Pancreas (tissue), 10 donors: Measurements from ENCODE around the gene PRRT3. TPM values are rescaled to one million over a fixed set of nuclear protein-coding genes. Genes with fewer than 3 reads are reported as not detected.

Experiments used
- ATAC-seq, 4 donors: fragments of 200-7000 bp; cut with Tn5 transposase; one replicate each; pipeline versions ENCODE4 v1.8.0 to v1.9.1; 2020; ENCODE audit warnings: mild to moderate bottlenecking in 4 of 4, moderate library complexity in 4 of 4
- DNase-seq, 6 donors: peaks; one replicate each; pipeline ENCODE4 v3.0.0-alpha.2; 2020
- FAIRE-seq: peaks from 2 replicates; lab custom pipeline; 2012; peaks lifted over from hg19 to GRCh38; lab: Jason Lieb, UNC
- H3K27ac ChIP-seq, 4 donors: fragments of 200-600 bp; sonication (generic); 1 replicate in 3 of 4; 2 replicates in 1 of 4; pipeline versions ENCODE4 v1.5.0 to v1.8.0; 2020
- H3K27me3 ChIP-seq, 4 donors: fragments of 200-600 bp; one replicate each; pipeline ENCODE4 v1.8.0; 2021
- H3K36me3 ChIP-seq, 3 donors: fragments of 200-600 bp; sonication (generic) in 1 of 3; one replicate each; pipeline versions ENCODE4 v1.5.0 to v1.8.0; 2020 to 2021
- H3K4me1 ChIP-seq, 3 donors: fragments of 200-600 bp; one replicate each; pipeline ENCODE4 v1.8.0; 2021
- H3K4me3 ChIP-seq, 4 donors: fragments of 200-600 bp; sonication (generic) in 2 of 4; one replicate each; pipeline versions ENCODE4 v1.5.0 to v1.8.0; 2020 to 2021
- H3K9me3 ChIP-seq, 4 donors: fragments of 200-600 bp; one replicate each; pipeline ENCODE4 v1.8.0; 2021
- WGBS, 2 donors: extraction: QIAGEN DNeasy Blood & Tissue Kit; methylation state at CpG; one replicate each; pipeline ENCODE4 v1.1.7; 2013; 5-methylcytosine and 5-hydroxymethylcytosine counted together
- intact Hi-C, 3 donors: fragments of 100-400 bp; cut with DNase I; formaldehyde crosslinking; loops; one replicate each; pipeline versions ENCODE4 v1.11.1 to v1.14.2; 2022
- polyA plus RNA-seq, 2 donors: library from polyadenylated mRNA; stranded (reverse); fragments of 200-250 nt; gene quantifications; one replicate each; pipeline ENCODE4 v1.2.3, GENCODE V29; 2013
- total RNA-seq, 6 donors: library from RNA; stranded (reverse); fragmentation: NEBNext Ultra II Directional in 4 of 6; extraction: Animal tissue kit (Norgen Biotek cat#: 25700) in 4 of 6; gene quantifications; one replicate each; pipeline versions ENCODE4 v1.2.1 to v1.2.4, GENCODE V29; 2021 to 2023
- TF ChIP-seq, protein P1 (sequence below), 4 donors: fragments of 200-600 bp; sonication (generic) in 3 of 4; IDR thresholded peaks; one replicate each; pipeline versions ENCODE4 v1.5.0 to v1.8.0; 2021; ENCODE audit warnings: antibody characterized with exemption in 4 of 4
- donor health status: healthy with polysubstance abuse.
- donor health status: DM: no; HTN: no; CAD: no; lungs with moderate emphysema.
- donor health status: DM: no; HTN: no; CAD: no.
- donor health status: control.
- donor health status: control.
- donor health status: Bipolar disorder and iron deficiency.
- donor health status: DM: yes; HTN: yes; CAD: no.
- donor health status: DM: no; HTN: no; CAD: no.
- donor health status: DM: no; HTN: no; CAD: no.
- donor health status: DM: yes; HTN: yes; CAD: no.

Gene PRRT3
- total and polyA plus RNA-seq, 8 donors: 1.2 to 5.1 (median 2.0) TPM

DNA sequence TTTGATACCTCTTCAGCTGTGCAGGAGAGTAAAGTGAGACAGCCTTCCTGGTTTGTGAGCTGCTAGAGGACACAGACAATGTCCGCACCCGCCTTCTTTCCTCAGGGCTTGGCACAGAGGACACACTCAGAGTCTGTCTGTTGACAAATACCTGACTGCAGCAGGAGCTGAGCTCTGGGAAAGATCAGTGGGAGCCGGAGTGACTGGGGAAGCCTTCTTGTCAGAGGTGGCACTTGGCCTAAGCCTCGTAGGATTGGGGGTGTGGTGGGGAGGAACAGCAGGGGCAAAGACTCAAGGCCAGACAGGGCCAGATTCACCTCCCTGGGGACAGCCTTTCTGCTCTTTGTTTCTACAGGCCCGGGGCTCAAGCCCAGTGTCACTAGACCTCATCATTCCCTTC is 38.6 kb downstream of the PRRT3 start:
- Histone ChIP-seq H3K9me3 (no peaks in the 10 kb centered on the region), H3K4me3 (no peak overlapping the region), H3K36me3 (peaks cover 0 to 7% (median 0%) of the 10 kb centered on the region in 3 donors), H3K4me1 (peaks cover 17 to 24% (median 23%) of the 10 kb centered on the region in 3 donors), H3K27me3 (no peaks in the 10 kb centered on the region), H3K27ac (no peak overlapping the region)
- intact Hi-C loops: no loop called here
- FAIRE-seq (no peak), ATAC-seq (no peak), DNase-seq (no peak)
- 61 to 66% methylated on average over 5 of the region's 5 CpGs for WGBS, 2 donors
- TF ChIP-seq, protein P1, sequence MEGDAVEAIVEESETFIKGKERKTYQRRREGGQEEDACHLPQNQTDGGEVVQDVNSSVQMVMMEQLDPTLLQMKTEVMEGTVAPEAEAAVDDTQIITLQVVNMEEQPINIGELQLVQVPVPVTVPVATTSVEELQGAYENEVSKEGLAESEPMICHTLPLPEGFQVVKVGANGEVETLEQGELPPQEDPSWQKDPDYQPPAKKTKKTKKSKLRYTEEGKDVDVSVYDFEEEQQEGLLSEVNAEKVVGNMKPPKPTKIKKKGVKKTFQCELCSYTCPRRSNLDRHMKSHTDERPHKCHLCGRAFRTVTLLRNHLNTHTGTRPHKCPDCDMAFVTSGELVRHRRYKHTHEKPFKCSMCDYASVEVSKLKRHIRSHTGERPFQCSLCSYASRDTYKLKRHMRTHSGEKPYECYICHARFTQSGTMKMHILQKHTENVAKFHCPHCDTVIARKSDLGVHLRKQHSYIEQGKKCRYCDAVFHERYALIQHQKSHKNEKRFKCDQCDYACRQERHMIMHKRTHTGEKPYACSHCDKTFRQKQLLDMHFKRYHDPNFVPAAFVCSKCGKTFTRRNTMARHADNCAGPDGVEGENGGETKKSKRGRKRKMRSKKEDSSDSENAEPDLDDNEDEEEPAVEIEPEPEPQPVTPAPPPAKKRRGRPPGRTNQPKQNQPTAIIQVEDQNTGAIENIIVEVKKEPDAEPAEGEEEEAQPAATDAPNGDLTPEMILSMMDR (IDR thresholded peaks at IDR 0.05): no peak

DNA sequence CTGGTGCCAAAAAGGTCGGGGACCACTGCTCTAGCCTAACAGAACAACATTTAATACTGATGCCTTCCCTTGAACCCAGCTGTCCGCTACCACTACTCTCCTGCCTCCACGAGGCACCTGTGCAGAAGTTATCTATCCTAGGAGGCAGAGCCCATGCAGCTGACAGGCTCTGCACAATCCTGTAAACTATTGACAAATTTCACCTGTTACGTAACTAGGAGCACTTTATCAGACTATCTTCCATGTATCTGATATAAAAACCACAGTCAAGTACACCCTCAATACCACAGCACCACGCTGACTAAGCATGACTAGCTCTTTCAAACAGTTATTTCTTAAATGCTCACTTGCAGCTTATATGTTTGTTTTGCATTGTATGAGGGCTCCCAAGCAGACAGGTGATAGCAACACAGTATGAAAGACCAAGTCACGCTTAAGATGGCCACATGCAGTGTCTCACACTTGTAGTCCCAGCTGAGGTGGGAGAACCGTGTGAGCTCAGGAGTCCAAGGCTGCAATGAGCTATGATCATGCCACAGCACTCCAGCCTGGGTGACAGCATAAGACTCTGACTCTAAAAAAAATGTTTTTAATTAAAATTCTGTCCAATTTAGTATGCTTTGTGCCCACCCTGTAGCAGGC is 39.8 kb downstream of the PRRT3 start:
- H3K9me3 ChIP-seq: no peaks in the 10 kb centered on the region
- intact Hi-C loops: no loop called here
- H3K4me1 ChIP-seq: peaks cover 7 to 17% (median 16%) of the 10 kb centered on the region in 3 donors
- H3K27ac ChIP-seq: no peak overlapping the region
- no peak overlapping the region for H3K4me3 ChIP-seq
- FAIRE-seq (no peak), DNase-seq (no peak), ATAC-seq (no peak)
- TF ChIP-seq, protein P1 (IDR thresholded peaks at IDR 0.05): no peak
- no peaks in the 10 kb centered on the region for H3K27me3 ChIP-seq
- 82 to 88% methylated on average over 7 of the region's 7 CpGs for WGBS, 2 donors
- peaks cover 0 to 7% (median 0%) of the 10 kb centered on the region in 3 donors for H3K36me3 ChIP-seq

DNA sequence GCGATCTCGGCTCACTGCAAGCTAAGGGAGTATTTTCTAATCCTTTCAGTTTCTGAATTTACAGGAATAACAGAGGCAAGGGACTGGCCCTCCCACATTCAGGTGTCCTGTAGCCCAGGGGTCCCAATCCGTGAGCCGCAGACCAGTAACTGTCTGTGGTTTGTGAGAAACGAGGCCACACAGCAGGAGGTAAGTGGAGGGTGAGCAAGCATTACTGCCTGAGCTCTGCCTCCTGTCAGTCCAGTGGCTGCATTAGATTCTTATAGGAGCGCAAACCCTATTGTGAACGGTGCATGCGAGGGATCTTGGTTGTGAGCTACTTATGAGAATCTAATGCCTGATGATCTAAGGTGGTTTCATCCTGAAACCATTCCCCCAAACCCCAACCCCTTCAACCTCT is 40.3 kb downstream of the PRRT3 start:
- intact Hi-C loops: no loop called here
- Histone ChIP-seq H3K36me3 (peaks cover 0 to 7% (median 0%) of the 10 kb centered on the region in 3 donors), H3K4me3 (no peak overlapping the region), H3K27ac (no peak overlapping the region), H3K9me3 (no peaks in the 10 kb centered on the region), H3K27me3 (no peaks in the 10 kb centered on the region), H3K4me1 (peaks cover 4 to 17% (median 15%) of the 10 kb centered on the region in 3 donors)
- ATAC-seq (no peak), DNase-seq (no peak), FAIRE-seq (no peak)
- WGBS, 2 donors: 87 to 91% methylated on average over 8 of the region's 8 CpGs
- TF ChIP-seq, protein P1 (IDR thresholded peaks at IDR 0.05): no peak

DNA sequence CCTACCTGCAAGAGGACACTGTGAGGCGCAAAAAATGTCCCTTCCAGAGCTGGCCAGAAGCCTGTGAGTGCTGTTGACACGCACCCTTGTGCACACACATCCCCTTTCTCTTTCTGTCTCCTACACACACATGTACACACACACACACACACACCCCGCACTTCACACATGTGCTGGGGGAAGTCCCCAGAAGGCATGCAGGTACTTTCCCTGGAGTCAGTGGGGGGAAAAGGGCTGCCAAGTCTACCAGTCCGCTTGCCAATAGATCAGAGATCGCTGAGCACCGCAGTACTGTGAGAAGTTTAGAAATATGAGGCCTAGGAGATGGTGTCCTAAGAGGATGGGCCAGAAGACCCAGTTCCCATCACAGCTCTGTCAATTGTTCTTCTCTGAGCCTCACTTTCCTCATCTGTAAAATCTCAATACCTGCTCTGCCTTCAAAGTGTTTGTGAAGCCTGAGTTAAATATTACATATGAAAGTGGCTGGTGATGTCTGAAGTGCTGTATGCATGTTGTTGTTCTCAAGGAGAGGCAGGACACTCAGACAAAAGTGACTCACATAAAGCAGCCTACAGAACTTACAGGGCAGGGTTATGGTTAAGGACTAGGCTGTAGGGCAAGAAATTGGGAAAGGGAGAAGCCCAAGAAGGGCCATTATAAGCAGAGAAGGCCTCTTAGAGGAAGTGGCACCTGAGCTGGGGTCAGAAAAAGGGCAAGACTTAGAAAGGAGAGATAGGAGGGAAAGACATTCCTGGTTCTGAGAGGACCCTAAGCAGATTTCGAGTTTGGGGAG is 42.8 kb downstream of the PRRT3 start:
- TF ChIP-seq, protein P1 (IDR thresholded peaks at IDR 0.05): no peak
- 68 to 71% methylated on average over 7 of the region's 7 CpGs for WGBS, 2 donors

More for the DNA sequence above, 42.8 kb downstream of the PRRT3 start:
- ATAC-seq: peak in 3 of 4 donors; percentile 38 to 65 (median 46)
- peaks cover 0 to 7% (median 0%) of the 10 kb centered on the region in 3 donors for H3K36me3 ChIP-seq
- H3K9me3 ChIP-seq: no peaks in the 10 kb centered on the region
- no peak overlapping the region for H3K4me3 ChIP-seq
- intact Hi-C loops: no loop called here
- no peak for FAIRE-seq
- H3K27me3 ChIP-seq: no peaks in the 10 kb centered on the region
- H3K4me1 ChIP-seq: peaks cover 0 to 6% (median 2%) of the 10 kb centered on the region in 3 donors
- no peak overlapping the region for H3K27ac ChIP-seq
- no peak for DNase-seq
